PFSK-1 (cell line): ENCODE measurements around the gene IRX6.

Experiments
- POLR2AphosphoS5 ChIP-seq: IDR thresholded peaks from 2 replicates; pipeline ENCODE4 v1.6.1; 2012; ENCODE audit warnings: low read depth, mild to moderate bottlenecking, control low read depth, low read length, moderate library complexity
- REST ChIP-seq, 2 experiments: IDR thresholded peaks; 2 replicates each; pipeline versions ENCODE4 v1.6.1 to v1.8.0; 2011 to 2012; ENCODE audit warnings: low read depth in 2 of 2, low read length in 2 of 2, control low read depth in 1 of 2, inconsistent platforms in 1 of 2, mild to moderate bottlenecking in 1 of 2, moderate library complexity in 1 of 2; ENCODE audit not compliant: insufficient read depth in 1 of 2
- SIN3A ChIP-seq: IDR thresholded peaks from 2 replicates; pipeline ENCODE4 v1.6.1; 2012; ENCODE audit warnings: mild to moderate bottlenecking, low read length, moderate library complexity, borderline replicate concordance; ENCODE audit not compliant: insufficient read depth
- TAF1 ChIP-seq: IDR thresholded peaks from 2 replicates; pipeline ENCODE4 v1.6.1; 2012; ENCODE audit warnings: low read length, control low read depth, borderline replicate concordance; ENCODE audit not compliant: insufficient read depth

GRCh38 chr16:55289353-55289752, 34.6 kb upstream of the IRX6 start:
- TF ChIP-seq REST (IDR thresholded peaks at IDR 0.05; ENCODE audit: insufficient read depth in 1 of 2, low read depth in 2 of 2, low read length in 2 of 2) (no peak), POLR2AphosphoS5 (no peak), TAF1 (no peak), SIN3A (no peak)
